Measurements from ENCODE around the gene KCNT1.
"Not testable (repeated sequence)": the region's sequence is repeated elsewhere in the genome, so short reads cannot be mapped to it uniquely, and the experiment has no call there.

The KCNT1 gene

GRCh38 chr9:135701959-135702721, at the start of gene KCNT1:
Gene KCNT1 (plus strand): TSS chr9:135702185. CDS start chr9:135702259, 74 bp downstream.
- in situ Hi-C loops (cut with MboI; ENCODE audit: low sequenced_read_pairs) = no loop called here

- in situ Hi-C loops (cut with MboI; ENCODE audit: low sequenced_read_pairs) = no loop called here
Measured at GRCh38 chr9:135655317-135655716, 46.7 kb upstream of the KCNT1 start.

GRCh38 chr9:135657416-135657815, 44.6 kb upstream of the KCNT1 start:
- in situ Hi-C loops (cut with MboI; ENCODE audit: low sequenced_read_pairs) = no loop called here

GRCh38 chr9:135659252-135659651, 42.7 kb upstream of the KCNT1 start:
- in situ Hi-C loops (cut with MboI; ENCODE audit: low sequenced_read_pairs) = no loop called here

- in situ Hi-C loops (cut with MboI; ENCODE audit: low sequenced_read_pairs) = no loop called here
Measured at GRCh38 chr9:135660407-135660806, 41.6 kb upstream of the KCNT1 start.

- in situ Hi-C loops (cut with MboI; ENCODE audit: low sequenced_read_pairs) = no loop called here
Measured at GRCh38 chr9:135661816-135662560, 40.0 kb upstream of the KCNT1 start.

GRCh38 chr9:135662758-135663450, 39.1 kb upstream of the KCNT1 start, which contains the start of gene LCN9:
Gene LCN9 (plus strand): TSS chr9:135663309. CDS start chr9:135663322, 13 bp downstream.
- in situ Hi-C loops (cut with MboI; ENCODE audit: low sequenced_read_pairs) = no loop called here

- in situ Hi-C loops (cut with MboI; ENCODE audit: low sequenced_read_pairs) = no loop called here
Measured at GRCh38 chr9:135663451-135663770, 38.6 kb upstream of the KCNT1 start.

- in situ Hi-C loops (cut with MboI; ENCODE audit: low sequenced_read_pairs) = no loop called here
Measured at GRCh38 chr9:135663857-135664256, 38.1 kb upstream of the KCNT1 start.

GRCh38 chr9:135664266-135664665, 37.7 kb upstream of the KCNT1 start:
- in situ Hi-C loops (cut with MboI; ENCODE audit: low sequenced_read_pairs) = no loop called here

- in situ Hi-C loops (cut with MboI; ENCODE audit: low sequenced_read_pairs) = no loop called here
Measured at GRCh38 chr9:135664801-135665794, 36.9 kb upstream of the KCNT1 start.

GRCh38 chr9:135665795-135666189, 36.2 kb upstream of the KCNT1 start:
- in situ Hi-C loops (cut with MboI; ENCODE audit: low sequenced_read_pairs) = no loop called here

GRCh38 chr9:135666534-135667462, 35.2 kb upstream of the KCNT1 start:
- in situ Hi-C loops (cut with MboI; ENCODE audit: low sequenced_read_pairs) = no loop called here

- in situ Hi-C loops (cut with MboI; ENCODE audit: low sequenced_read_pairs) = no loop called here
Measured at GRCh38 chr9:135667463-135668001, 34.5 kb upstream of the KCNT1 start.

GRCh38 chr9:135669018-135669417, 33.0 kb upstream of the KCNT1 start:
- in situ Hi-C loops (cut with MboI; ENCODE audit: low sequenced_read_pairs) = not testable (repeated sequence)

GRCh38 chr9:135669616-135670285, 32.2 kb upstream of the KCNT1 start:
- in situ Hi-C loops (cut with MboI; ENCODE audit: low sequenced_read_pairs) = no loop called here

- in situ Hi-C loops (cut with MboI; ENCODE audit: low sequenced_read_pairs) = no loop called here
Measured at GRCh38 chr9:135670721-135671590, 31.0 kb upstream of the KCNT1 start.

GRCh38 chr9:135671591-135672041, 30.4 kb upstream of the KCNT1 start:
- in situ Hi-C loops (cut with MboI; ENCODE audit: low sequenced_read_pairs) = no loop called here

All from hTERT RPE-1 (cell line).